ENCODE measurements around the gene WAS.
A peak's percentile ranks its signal among the peaks of the same experiment; 100 is the strongest.

WAS gene

GRCh38 chrX:48702716-48703115, 19.1 kb downstream of the WAS start:
- H3K27me3 ChIP-seq (ENCODE audit: control insufficient read depth in 3 of 3, insufficient read depth in 3 of 3, low read depth in 1 of 3, low read length in 3 of 3), result no peaks in the 10 kb centered on the region
- WGBS, 2 donors (ENCODE audit: extremely low coverage in 2 of 2, insufficient read length in 2 of 2, insufficient replicate concordance in 1 of 2), result no CpG with 5 or more reads among the region's 4 CpGs
- no peak overlapping the region for H2AK5ac ChIP-seq (ENCODE audit: low read depth, low read length)
- no peak overlapping the region for H3K23ac ChIP-seq (ENCODE audit: low read depth, low read length, poor library complexity)
- H3K9ac ChIP-seq (ENCODE audit: low read depth, low read length, poor library complexity), result no peak overlapping the region
- H3K4me1 ChIP-seq (ENCODE audit: control insufficient read depth in 2 of 2, insufficient read depth in 1 of 2, low read depth in 1 of 2, low read length in 2 of 2), result no peaks in the 10 kb centered on the region
- H2BK15ac ChIP-seq (ENCODE audit: low read length), result no peak overlapping the region
- no peaks in the 10 kb centered on the region for H3K9me3 ChIP-seq (replicated peaks in 1 of 2; ENCODE audit: control insufficient read depth in 2 of 2, insufficient read depth in 1 of 2, low read depth in 1 of 2, low read length in 2 of 2)
- H3K79me1 ChIP-seq (ENCODE audit: low read depth, low read length), result peaks cover 7% of the 10 kb centered on the region
- no peak overlapping the region for H3K4ac ChIP-seq (ENCODE audit: low read length)
- no peak overlapping the region for H4K8ac ChIP-seq (ENCODE audit: low read depth, low read length)
- H3K36me3 ChIP-seq (replicated peaks in 1 of 2; ENCODE audit: control insufficient read depth in 2 of 2, insufficient read depth in 2 of 2, low read length in 2 of 2), result peaks cover 27 to 90% of the 10 kb centered on the region in 2 donors
- H2BK12ac ChIP-seq (ENCODE audit: low read length), result no peak overlapping the region
- no peak overlapping the region for H2AFZ ChIP-seq (ENCODE audit: low read length)
- no peak overlapping the region for H3K18ac ChIP-seq (ENCODE audit: low read length)
- no peak for DNase-seq (ENCODE audit: low spot score)
- no peak overlapping the region for H2BK5ac ChIP-seq (ENCODE audit: low read length)
- H3K4me2 ChIP-seq (ENCODE audit: insufficient read depth, low read length, poor library complexity, severe bottlenecking), result no peak overlapping the region
- H3K4me3 ChIP-seq (ENCODE audit: low read length in 2 of 2), result no peak overlapping the region
- H3K27ac ChIP-seq (replicated peaks; ENCODE audit: low read length), result no peak overlapping the region
- H4K91ac ChIP-seq (ENCODE audit: low read depth, low read length, poor library complexity), result no peak overlapping the region
- H2BK120ac ChIP-seq (ENCODE audit: low read depth, low read length), result no peak overlapping the region
- no peak overlapping the region for H3K14ac ChIP-seq (ENCODE audit: low read length)

- no peak overlapping the region for H2BK5ac ChIP-seq (ENCODE audit: low read length)
- H3K36me3 ChIP-seq (replicated peaks in 1 of 2; ENCODE audit: control insufficient read depth in 2 of 2, insufficient read depth in 2 of 2, low read length in 2 of 2), result peaks cover 27 to 95% of the 10 kb centered on the region in 2 donors
- no peak overlapping the region for H3K4me3 ChIP-seq (ENCODE audit: low read length in 2 of 2)
- no peaks in the 10 kb centered on the region for H3K4me1 ChIP-seq (ENCODE audit: control insufficient read depth in 2 of 2, insufficient read depth in 1 of 2, low read depth in 1 of 2, low read length in 2 of 2)
- no peak overlapping the region for H3K4me2 ChIP-seq (ENCODE audit: insufficient read depth, low read length, poor library complexity, severe bottlenecking)
- H3K27me3 ChIP-seq (ENCODE audit: control insufficient read depth in 3 of 3, insufficient read depth in 3 of 3, low read depth in 1 of 3, low read length in 3 of 3), result no peaks in the 10 kb centered on the region
- no peak overlapping the region for H3K4ac ChIP-seq (ENCODE audit: low read length)
- H3K23ac ChIP-seq (ENCODE audit: low read depth, low read length, poor library complexity), result no peak overlapping the region
- H3K18ac ChIP-seq (ENCODE audit: low read length), result no peak overlapping the region
- peaks cover 7% of the 10 kb centered on the region for H3K79me1 ChIP-seq (ENCODE audit: low read depth, low read length)
- H2BK12ac ChIP-seq (ENCODE audit: low read length), result no peak overlapping the region
- no peak overlapping the region for H3K14ac ChIP-seq (ENCODE audit: low read length)
- H2AK5ac ChIP-seq (ENCODE audit: low read depth, low read length), result no peak overlapping the region
- H2BK120ac ChIP-seq (ENCODE audit: low read depth, low read length), result no peak overlapping the region
- no peak for DNase-seq (ENCODE audit: low spot score)
- H4K91ac ChIP-seq (ENCODE audit: low read depth, low read length, poor library complexity), result no peak overlapping the region
- H3K27ac ChIP-seq (replicated peaks; ENCODE audit: low read length), result no peak overlapping the region
- H2BK15ac ChIP-seq (ENCODE audit: low read length), result no peak overlapping the region
- H4K8ac ChIP-seq (ENCODE audit: low read depth, low read length), result no peak overlapping the region
- no peak overlapping the region for H3K9ac ChIP-seq (ENCODE audit: low read depth, low read length, poor library complexity)
- H3K9me3 ChIP-seq (replicated peaks in 1 of 2; ENCODE audit: control insufficient read depth in 2 of 2, insufficient read depth in 1 of 2, low read depth in 1 of 2, low read length in 2 of 2), result no peaks in the 10 kb centered on the region
- WGBS, 2 donors (ENCODE audit: extremely low coverage in 2 of 2, insufficient read length in 2 of 2, insufficient replicate concordance in 1 of 2), result no CpG with 5 or more reads among the region's 7 CpGs
- no peak overlapping the region for H2AFZ ChIP-seq (ENCODE audit: low read length)
Measured at GRCh38 chrX:48703228-48703627, 19.6 kb downstream of the WAS start.

GRCh38 chrX:48703642-48704481, 20.3 kb downstream of the WAS start:
- Histone ChIP-seq H3K4me2 (ENCODE audit: insufficient read depth, low read length, poor library complexity, severe bottlenecking) (no peak overlapping the region), H2AK5ac (ENCODE audit: low read depth, low read length) (no peak overlapping the region), H4K8ac (ENCODE audit: low read depth, low read length) (no peak overlapping the region), H3K4me3 (ENCODE audit: low read length in 2 of 2) (no peak overlapping the region), H3K23ac (ENCODE audit: low read depth, low read length, poor library complexity) (no peak overlapping the region), H3K36me3 (replicated peaks in 1 of 2; ENCODE audit: control insufficient read depth in 2 of 2, insufficient read depth in 2 of 2, low read length in 2 of 2) (peaks cover 27 to 98% of the 10 kb centered on the region in 2 donors), H2BK12ac (ENCODE audit: low read length) (no peak overlapping the region), H3K4me1 (ENCODE audit: control insufficient read depth in 2 of 2, insufficient read depth in 1 of 2, low read depth in 1 of 2, low read length in 2 of 2) (no peaks in the 10 kb centered on the region), H3K18ac (ENCODE audit: low read length) (no peak overlapping the region), H2AFZ (ENCODE audit: low read length) (no peak overlapping the region), H2BK120ac (ENCODE audit: low read depth, low read length) (no peak overlapping the region), H2BK5ac (ENCODE audit: low read length) (no peak overlapping the region), H3K14ac (ENCODE audit: low read length) (no peak overlapping the region), H3K4ac (ENCODE audit: low read length) (no peak overlapping the region), H4K91ac (ENCODE audit: low read depth, low read length, poor library complexity) (no peak overlapping the region), H3K9me3 (replicated peaks in 1 of 2; ENCODE audit: control insufficient read depth in 2 of 2, insufficient read depth in 1 of 2, low read depth in 1 of 2, low read length in 2 of 2) (no peaks in the 10 kb centered on the region), H3K27ac (replicated peaks; ENCODE audit: low read length) (no peak overlapping the region), H3K27me3 (ENCODE audit: control insufficient read depth in 3 of 3, insufficient read depth in 3 of 3, low read depth in 1 of 3, low read length in 3 of 3) (no peaks in the 10 kb centered on the region), H3K9ac (ENCODE audit: low read depth, low read length, poor library complexity) (no peak overlapping the region), H3K79me1 (ENCODE audit: low read depth, low read length) (peaks cover 7% of the 10 kb centered on the region), H2BK15ac (ENCODE audit: low read length) (no peak overlapping the region)
- no peak for DNase-seq (ENCODE audit: low spot score)
- no CpG with 5 or more reads among the region's 4 CpGs for WGBS, 2 donors (ENCODE audit: extremely low coverage in 2 of 2, insufficient read length in 2 of 2, insufficient replicate concordance in 1 of 2)

GRCh38 chrX:48705871-48706270, 22.3 kb downstream of the WAS start:
- Histone ChIP-seq H3K27me3 (ENCODE audit: control insufficient read depth in 3 of 3, insufficient read depth in 3 of 3, low read depth in 1 of 3, low read length in 3 of 3) (no peaks in the 10 kb centered on the region), H3K27ac (replicated peaks; ENCODE audit: low read length) (no peak overlapping the region), H2BK5ac (ENCODE audit: low read length) (no peak overlapping the region), H3K79me1 (ENCODE audit: low read depth, low read length) (peaks cover 7% of the 10 kb centered on the region), H3K4me3 (ENCODE audit: low read length in 2 of 2) (no peak overlapping the region), H2BK120ac (ENCODE audit: low read depth, low read length) (no peak overlapping the region), H3K23ac (ENCODE audit: low read depth, low read length, poor library complexity) (no peak overlapping the region), H3K18ac (ENCODE audit: low read length) (no peak overlapping the region), H3K9ac (ENCODE audit: low read depth, low read length, poor library complexity) (peak overlapping the region; percentile 60), H2AFZ (ENCODE audit: low read length) (no peak overlapping the region), H2BK12ac (ENCODE audit: low read length) (no peak overlapping the region), H3K36me3 (replicated peaks in 1 of 2; ENCODE audit: control insufficient read depth in 2 of 2, insufficient read depth in 2 of 2, low read length in 2 of 2) (peaks cover 22 to 83% of the 10 kb centered on the region in 2 donors), H3K4ac (ENCODE audit: low read length) (no peak overlapping the region), H4K8ac (ENCODE audit: low read depth, low read length) (no peak overlapping the region), H4K91ac (ENCODE audit: low read depth, low read length, poor library complexity) (no peak overlapping the region), H2BK15ac (ENCODE audit: low read length) (no peak overlapping the region), H3K4me2 (ENCODE audit: insufficient read depth, low read length, poor library complexity, severe bottlenecking) (no peak overlapping the region), H2AK5ac (ENCODE audit: low read depth, low read length) (no peak overlapping the region), H3K9me3 (replicated peaks in 1 of 2; ENCODE audit: control insufficient read depth in 2 of 2, insufficient read depth in 1 of 2, low read depth in 1 of 2, low read length in 2 of 2) (no peaks in the 10 kb centered on the region), H3K14ac (ENCODE audit: low read length) (no peak overlapping the region), H3K4me1 (ENCODE audit: control insufficient read depth in 2 of 2, insufficient read depth in 1 of 2, low read depth in 1 of 2, low read length in 2 of 2) (no peaks in the 10 kb centered on the region)
- WGBS, 2 donors (ENCODE audit: extremely low coverage in 2 of 2, insufficient read length in 2 of 2, insufficient replicate concordance in 1 of 2), result no CpG with 5 or more reads among the region's 12 CpGs
- DNase-seq (ENCODE audit: low spot score), result no peak
